Measurements from ENCODE around the gene MMAA. TPM values are rescaled to one million over a fixed set of nuclear protein-coding genes. Genes with fewer than 3 reads are reported as not detected.
"Not testable (repeated sequence)": the region's sequence is repeated elsewhere in the genome, so short reads cannot be mapped to it uniquely, and the experiment has no call there.

MMAA gene
- total RNA-seq, 2 donors from 2014 or later, result 6.6 to 8.7 TPM

DNA sequence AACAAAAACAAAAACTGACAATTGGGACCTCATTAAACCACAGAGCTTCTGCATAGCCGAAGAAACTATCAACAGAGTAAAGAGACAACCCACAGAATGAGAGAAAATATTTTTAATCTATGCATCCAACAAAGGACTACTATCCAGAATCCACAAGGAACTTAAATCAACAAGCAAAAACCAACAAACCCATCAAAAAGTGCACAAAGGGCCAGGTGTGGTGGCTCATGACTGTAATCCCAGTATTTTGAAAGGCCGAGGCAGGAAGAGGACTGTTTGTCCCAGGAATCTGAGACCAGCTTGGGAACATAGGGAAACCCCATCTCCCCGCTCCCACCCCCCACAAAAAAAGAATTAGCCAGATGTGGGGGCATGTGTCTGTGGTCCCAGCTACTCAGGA lies 71.4 kb downstream of the MMAA start:
- ATAC-seq (no peak), DNase-seq (no peak)
- intact Hi-C loops (cut with DNase I), result no loop called here

DNA sequence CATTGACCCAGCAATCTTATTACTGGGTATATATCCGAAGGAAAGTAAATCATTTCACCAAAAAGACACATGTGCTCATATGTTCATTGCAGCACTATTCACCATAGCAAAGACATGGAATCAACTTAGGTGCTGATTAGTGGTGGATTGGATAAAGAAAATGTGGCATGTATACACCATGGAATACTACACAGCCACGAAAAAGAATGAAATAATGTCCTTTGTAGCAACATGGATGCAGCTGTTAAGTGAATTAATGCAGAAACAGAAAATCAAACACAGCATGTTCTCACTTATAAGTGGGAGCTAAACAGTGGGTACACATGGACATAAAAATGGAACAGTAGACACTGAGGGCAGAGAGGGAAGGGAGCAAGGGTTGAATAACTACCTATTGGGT lies 72.2 kb downstream of the MMAA start:
- DNase-seq; ATAC-seq; intact Hi-C loops (cut with DNase I): not testable (repeated sequence)

DNA sequence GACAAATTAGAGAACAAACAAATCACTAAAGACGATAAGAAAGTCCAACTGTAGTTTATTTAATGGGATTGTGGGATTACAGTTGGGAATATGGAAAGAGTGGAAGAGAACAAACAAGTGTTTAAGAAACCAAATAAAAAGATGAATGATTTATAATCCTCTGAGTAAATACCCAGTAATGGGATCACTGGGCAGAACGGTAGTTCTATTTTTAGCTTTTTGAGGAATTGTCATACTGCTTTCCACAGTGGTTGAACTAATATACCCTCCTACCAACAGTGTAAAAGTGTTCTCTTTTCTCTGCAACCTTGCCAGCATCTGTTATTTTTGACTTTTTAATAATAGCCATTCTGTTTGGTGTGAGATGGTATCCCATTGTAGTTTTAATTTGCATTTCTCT lies 75.7 kb downstream of the MMAA start:
- no peak for ATAC-seq
- intact Hi-C loops (cut with DNase I), result no loop called here

DNA sequence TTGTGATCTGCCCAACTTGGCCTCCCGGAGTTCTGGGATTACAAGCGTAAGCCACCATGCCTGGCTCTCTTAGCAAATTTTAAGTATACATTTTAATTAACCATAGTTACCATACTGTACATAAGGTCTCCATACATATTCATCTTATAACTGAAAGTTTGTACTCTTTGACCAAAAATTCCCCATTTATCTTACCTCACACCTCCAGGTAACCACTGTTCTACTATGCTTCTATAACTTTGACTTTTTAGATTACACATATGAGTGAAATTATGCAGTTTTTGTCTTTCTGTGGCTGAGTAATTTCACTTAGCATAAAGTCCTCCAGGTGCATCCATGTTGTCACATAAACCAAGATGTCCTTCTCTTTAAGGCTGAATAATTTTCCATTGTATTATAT lies 78.1 kb downstream of the MMAA start:
- ATAC-seq, result no peak
- intact Hi-C loops (cut with DNase I), result no loop called here

More for the DNA sequence above, 75.7 kb downstream of the MMAA start:
- DNase-seq, result no peak

DNA sequence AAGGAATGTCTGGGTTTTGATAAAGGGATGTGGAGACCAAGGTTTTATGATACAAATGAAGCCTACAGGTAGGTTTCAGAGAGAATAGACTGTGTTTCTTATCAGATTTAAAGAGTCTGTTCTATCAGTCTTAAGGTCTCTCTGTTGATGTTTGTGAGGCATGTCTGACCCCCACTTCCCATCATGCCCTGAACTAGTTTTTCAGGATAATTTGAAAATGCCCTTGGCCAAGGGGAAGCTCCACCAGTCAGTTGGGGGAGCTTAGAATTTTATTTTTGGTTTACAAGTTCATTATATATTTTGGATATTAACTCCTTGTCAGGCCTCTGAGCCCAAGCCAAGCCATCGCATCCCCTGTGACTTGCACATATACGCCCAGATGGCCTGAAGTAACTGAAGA lies 79.3 kb downstream of the MMAA start:
- DNase-seq (no peak), ATAC-seq (no peak)
- intact Hi-C loops (cut with DNase I), result no loop called here

More for the DNA sequence above, 78.1 kb downstream of the MMAA start:
- DNase-seq, result no peak

DNA sequence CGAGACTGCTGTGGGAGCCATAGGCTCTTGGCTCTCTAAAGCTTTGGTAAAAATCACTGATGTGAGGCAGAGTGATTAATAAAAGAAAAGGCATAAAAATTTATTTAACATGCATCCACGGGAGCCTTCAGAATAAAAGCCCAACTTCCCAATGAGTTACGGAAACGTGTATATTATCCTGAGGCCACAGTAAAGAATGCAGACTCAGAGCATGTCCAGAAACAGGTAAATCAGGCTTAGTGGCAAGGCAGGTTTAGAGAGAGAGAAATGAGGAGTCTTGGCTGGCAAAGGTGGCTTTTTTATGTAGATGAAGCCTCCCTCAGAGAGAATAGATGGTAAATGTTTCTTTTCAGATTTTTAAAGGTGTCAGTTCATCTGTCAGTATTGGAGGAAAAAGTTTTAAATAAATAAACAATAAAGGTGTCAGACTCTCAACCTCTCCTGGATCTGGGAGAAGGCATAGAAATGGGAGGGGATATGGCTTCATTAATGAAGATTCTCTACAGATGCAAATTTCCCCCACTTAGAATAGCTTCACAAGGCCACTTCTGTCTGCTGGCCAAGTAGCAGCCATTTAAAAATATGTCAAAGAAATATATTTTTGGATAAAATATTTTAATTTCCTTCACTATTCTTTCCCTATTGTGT lies 84.8 kb downstream of the MMAA start:
- no peak for ATAC-seq
- no peak for DNase-seq
- intact Hi-C loops (cut with DNase I), result no loop called here

DNA sequence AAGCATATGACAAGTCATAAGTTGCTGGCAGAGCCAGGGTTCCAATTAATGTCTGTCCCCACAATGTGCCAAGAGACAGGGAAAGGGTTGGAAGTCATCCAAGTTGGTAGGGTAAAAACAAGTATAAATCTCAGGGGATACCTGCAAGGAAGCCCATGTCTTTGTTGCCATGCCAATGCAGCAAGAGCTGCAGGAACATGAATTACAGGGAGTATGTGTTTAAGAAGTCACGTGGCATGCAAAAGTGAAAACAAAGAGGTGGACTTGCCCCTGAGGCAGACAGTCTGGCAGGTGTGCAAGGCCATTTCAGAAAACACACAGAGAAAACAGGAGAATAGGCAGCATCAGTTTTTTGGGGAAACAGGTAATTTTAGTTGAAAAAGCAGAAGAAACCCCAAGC lies 90.2 kb downstream of the MMAA start:
- ATAC-seq (no peak), DNase-seq (no peak)
- intact Hi-C loops (cut with DNase I), result no loop called here

Other genes with a start within 250 kb of the MMAA start
- 10 to 100 TPM in 1 of 2 donors, 1 to 10 TPM in 1; 9.8 to 10.6 TPM for gene SMAD1, start 137.5 kb upstream of the MMAA start, total RNA-seq
- gene C4orf51, start 60.8 kb downstream of the MMAA start, total RNA-seq, result not detected

Measured in left cardiac atrium (tissue), 4 donors.